ENCODE results near the gene CFAP299. TPM values are rescaled to one million over a fixed set of nuclear protein-coding genes. Genes with fewer than 3 reads are reported as not detected.

The CFAP299 gene
- total and polyA plus RNA-seq, 9 of the 15 experiments (the other 6 are each of a cell fraction or from before 2014, with no cell fraction given): 0.09 to 3.0 (median 0.76) TPM

GRCh38 chr4:80781431-80781830 is 445.9 kb downstream of the CFAP299 start:
- TF ChIP-seq, protein P1, sequence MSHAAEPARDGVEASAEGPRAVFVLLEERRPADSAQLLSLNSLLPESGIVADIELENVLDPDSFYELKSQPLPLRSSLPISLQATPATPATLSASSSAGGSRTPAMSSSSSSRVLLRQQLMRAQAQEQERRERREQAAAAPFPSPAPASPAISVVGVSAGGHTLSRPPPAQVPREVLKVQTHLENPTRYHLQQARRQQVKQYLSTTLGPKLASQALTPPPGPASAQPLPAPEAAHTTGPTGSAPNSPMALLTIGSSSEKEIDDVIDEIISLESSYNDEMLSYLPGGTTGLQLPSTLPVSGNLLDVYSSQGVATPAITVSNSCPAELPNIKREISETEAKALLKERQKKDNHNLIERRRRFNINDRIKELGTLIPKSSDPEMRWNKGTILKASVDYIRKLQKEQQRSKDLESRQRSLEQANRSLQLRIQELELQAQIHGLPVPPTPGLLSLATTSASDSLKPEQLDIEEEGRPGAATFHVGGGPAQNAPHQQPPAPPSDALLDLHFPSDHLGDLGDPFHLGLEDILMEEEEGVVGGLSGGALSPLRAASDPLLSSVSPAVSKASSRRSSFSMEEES (CRISPR knock-in tag; IDR thresholded peaks at IDR 0.05): no peak
- TF ChIP-seq KDM4B (IDR thresholded peaks at IDR 0.05; ENCODE audit: borderline replicate concordance in 2 of 2, low read depth in 1 of 2): no peak
- TF ChIP-seq POLR2AphosphoS5 (IDR thresholded peaks at IDR 0.05; ENCODE audit: control insufficient read depth, insufficient read depth, low read depth, low read length): no peak
- no peak for TF ChIP-seq ZNF140 (CRISPR knock-in tag; IDR thresholded peaks at IDR 0.05)
- no peak for TF ChIP-seq ZNF354B (CRISPR knock-in tag; IDR thresholded peaks at IDR 0.05)
- no peak for TF ChIP-seq HDAC6 (IDR thresholded peaks at IDR 0.05; ENCODE audit: low read depth, low read length)
- TF ChIP-seq, protein P2, sequence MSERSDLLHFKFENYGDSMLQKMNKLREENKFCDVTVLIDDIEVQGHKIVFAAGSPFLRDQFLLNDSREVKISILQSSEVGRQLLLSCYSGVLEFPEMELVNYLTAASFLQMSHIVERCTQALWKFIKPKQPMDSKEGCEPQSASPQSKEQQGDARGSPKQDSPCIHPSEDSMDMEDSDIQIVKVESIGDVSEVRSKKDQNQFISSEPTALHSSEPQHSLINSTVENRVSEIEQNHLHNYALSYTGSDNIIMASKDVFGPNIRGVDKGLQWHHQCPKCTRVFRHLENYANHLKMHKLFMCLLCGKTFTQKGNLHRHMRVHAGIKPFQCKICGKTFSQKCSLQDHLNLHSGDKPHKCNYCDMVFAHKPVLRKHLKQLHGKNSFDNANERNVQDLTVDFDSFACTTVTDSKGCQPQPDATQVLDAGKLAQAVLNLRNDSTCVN (CRISPR knock-in tag; IDR thresholded peaks at IDR 0.05): no peak
- no peak overlapping the region for H3K4me3 ChIP-seq
- no peak overlapping the region for H3K9ac ChIP-seq (ENCODE audit: insufficient read depth in 1 of 2, low read depth in 2 of 2, low read length in 2 of 2)
- in situ Hi-C loops (cut with MboI): loop anchor here (25.0 kb wide), 1 partner anchor 419 kb away; no protein-coding TSS in a partner anchor
- no peak overlapping the region for H2AFZ ChIP-seq (ENCODE audit: low read depth, low read length)
- no peak overlapping the region for H3K27ac ChIP-seq (ENCODE audit: extremely low read depth, low read depth, low read length)
- CTCF ChIA-PET (ENCODE audit: low intra/inter-chr PET ratio): no interaction called here
- POLR2A ChIA-PET: no interaction called here
- no peaks in the 10 kb centered on the region for H3K9me1 ChIP-seq (ENCODE audit: control insufficient read depth, insufficient read depth, low read length)
- H3K36me3 ChIP-seq (ENCODE audit: control insufficient read depth, insufficient read depth, low read length): no peaks in the 10 kb centered on the region
- FAIRE-seq (no peak), ATAC-seq (no peak), DNase-seq (ENCODE audit: extremely low read depth in 1 of 4, low spot score in 3 of 4) (no peak)
- no TSS peak for BruUV-seq (replicated peaks)
- H3K4me1 ChIP-seq (replicated peaks in 1 of 2; ENCODE audit: control insufficient read depth in 2 of 2, insufficient read depth in 2 of 2, low read length in 2 of 2): no peaks in the 10 kb centered on the region
- no peaks in the 10 kb centered on the region for H3K27me3 ChIP-seq (ENCODE audit: control insufficient read depth in 2 of 2, insufficient read depth in 2 of 2, low read length in 2 of 2)
- H4K20me1 ChIP-seq (replicated peaks; ENCODE audit: control insufficient read depth, insufficient read depth, low read length): no peaks in the 10 kb centered on the region
- H3K4me2 ChIP-seq (ENCODE audit: insufficient read depth, low read length): no peak overlapping the region
- H3K79me2 ChIP-seq (ENCODE audit: control insufficient read depth, insufficient read depth, low read length): no peaks in the 10 kb centered on the region
- no peaks in the 10 kb centered on the region for H3K9me3 ChIP-seq (replicated peaks; ENCODE audit: control insufficient read depth, insufficient read depth, low read depth, low read length)
- WGBS (ENCODE audit: insufficient coverage, low coverage, missing lambda C conversion rate): 0% methylated on average over 1 of the region's 1 CpG
- intact Hi-C loops (cut with micrococcal nuclease): no loop called here

All from K562 (cell line).